Activated CD8-positive, alpha-beta memory T cell treated with anti-CD3 and anti-CD28 coated beads for 36 hours (primary cell): ENCODE measurements around the gene SPTBN1. TPM values are rescaled to one million over a fixed set of nuclear protein-coding genes. Genes with fewer than 3 reads are reported as not detected.

ENCODE experiments used
- CTCF ChIA-PET: fragments of 350-600 bp; sonication (Branson Sonifier 250); formaldehyde crosslinking; loops from one replicate; lab custom pipeline; 2021; ENCODE audit warnings: antibody characterized with exemption; lab: Charles Lee
- POLR2A ChIA-PET: fragments of 350-600 bp; sonication (Branson Sonifier 250); formaldehyde crosslinking; loops from one replicate; lab custom pipeline; 2021; ENCODE audit warnings: antibody characterized with exemption; lab: Charles Lee
- total RNA-seq, 2 experiments: library from RNA; stranded (reverse); gene quantifications; one replicate each; pipeline ENCODE4 v1.2.3, GENCODE V29; 2021

SPTBN1 gene
- 10 to 100 TPM; 42.1 to 42.5 TPM for total RNA-seq

GRCh38 chr2:54455563-54456361 lies at the start of gene SPTBN1:
Gene SPTBN1, plus strand, starts transcription at chr2:54456327. Its CDS starts 70,092 bp downstream, at chr2:54526419.
- ChIA-PET POLR2A (no interaction called here), CTCF (no interaction called here)

GRCh38 chr2:54407693-54408092 lies 48.4 kb upstream of the SPTBN1 start:
- CTCF ChIA-PET = no interaction called here
- POLR2A ChIA-PET = no interaction called here

DNA sequence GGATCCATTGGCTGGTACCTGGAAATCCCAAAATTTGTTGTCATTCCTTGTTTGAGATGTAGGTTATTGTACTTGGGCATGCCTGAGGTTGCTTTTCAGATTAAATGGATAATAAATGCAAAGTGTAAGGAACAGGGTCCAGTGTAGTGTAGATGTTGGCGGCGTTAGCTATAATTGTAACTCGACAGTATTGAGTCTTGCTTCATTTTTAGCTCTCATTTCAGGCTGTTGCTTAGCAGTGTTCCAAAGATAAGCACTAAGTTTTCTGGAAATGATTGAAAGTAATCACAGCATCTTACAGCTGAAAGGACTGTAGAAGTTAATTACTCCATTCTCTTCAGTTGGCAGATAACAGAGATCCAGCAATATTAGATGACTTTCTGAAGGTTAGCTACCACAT lies 47.8 kb upstream of the SPTBN1 start:
- ChIA-PET CTCF (no interaction called here), POLR2A (no interaction called here)

GRCh38 chr2:54409752-54410151 lies 46.4 kb upstream of the SPTBN1 start:
- ChIA-PET POLR2A (no interaction called here), CTCF (no interaction called here)

DNA sequence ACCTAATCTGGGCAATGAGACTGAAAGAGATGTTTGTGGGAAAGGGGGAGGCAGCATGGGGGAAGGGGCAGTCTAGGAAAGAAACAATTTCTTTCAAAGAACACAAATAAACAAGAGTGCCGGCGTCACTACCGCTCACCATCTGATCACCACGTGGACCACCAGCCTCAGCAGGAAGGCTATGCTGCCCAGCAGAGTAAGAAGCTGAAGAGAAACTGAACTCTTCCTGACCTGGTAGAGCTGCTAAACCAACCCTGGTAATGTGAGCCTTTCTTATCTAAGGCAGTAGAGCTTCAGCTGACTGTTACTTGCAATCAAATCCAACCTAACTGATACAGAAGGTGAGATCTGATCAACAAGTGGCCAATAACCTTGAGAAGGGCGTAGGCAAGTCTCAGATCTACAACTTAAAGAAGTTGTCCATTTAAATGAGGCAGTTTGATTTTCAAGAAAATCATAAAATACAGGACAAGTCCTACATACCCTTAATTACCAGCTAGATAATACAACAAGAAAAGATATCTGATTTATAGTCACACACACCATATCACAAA lies 44.2 kb upstream of the SPTBN1 start:
- POLR2A ChIA-PET = no interaction called here

DNA sequence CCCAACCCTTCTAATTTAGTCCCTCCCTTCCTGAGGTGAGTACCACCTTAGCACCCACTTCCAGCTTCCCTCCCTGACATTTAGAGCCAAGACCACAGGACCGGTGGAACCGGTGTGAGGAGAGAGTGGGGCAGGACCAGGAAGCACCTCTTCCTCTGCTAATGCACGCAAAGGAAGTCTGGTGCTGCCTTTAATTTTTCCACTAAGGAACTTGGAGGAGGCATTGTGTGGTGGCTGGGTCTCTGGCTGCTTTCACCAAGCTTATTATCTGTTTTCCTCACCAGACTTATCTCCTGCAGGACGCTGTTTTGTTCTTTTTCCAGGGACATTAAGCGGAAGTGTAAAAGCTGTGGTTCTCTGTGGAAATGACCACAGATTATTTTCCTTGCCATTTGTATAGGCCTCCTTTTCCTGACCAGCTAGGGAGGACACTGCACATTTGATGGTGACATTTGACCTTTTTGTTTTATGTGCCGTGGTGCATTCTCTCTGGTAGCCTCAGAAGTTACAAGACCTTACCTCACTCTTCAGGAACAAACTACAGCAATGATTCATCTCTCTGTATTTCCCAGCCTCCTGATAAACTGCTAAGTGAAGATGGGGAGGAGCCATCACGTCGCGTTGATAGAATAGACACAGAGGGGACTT lies 39.8 kb upstream of the SPTBN1 start:
- ChIA-PET CTCF (no interaction called here), POLR2A (no interaction called here)

More for the DNA sequence above, 44.2 kb upstream of the SPTBN1 start:
- CTCF ChIA-PET = no interaction called here

DNA sequence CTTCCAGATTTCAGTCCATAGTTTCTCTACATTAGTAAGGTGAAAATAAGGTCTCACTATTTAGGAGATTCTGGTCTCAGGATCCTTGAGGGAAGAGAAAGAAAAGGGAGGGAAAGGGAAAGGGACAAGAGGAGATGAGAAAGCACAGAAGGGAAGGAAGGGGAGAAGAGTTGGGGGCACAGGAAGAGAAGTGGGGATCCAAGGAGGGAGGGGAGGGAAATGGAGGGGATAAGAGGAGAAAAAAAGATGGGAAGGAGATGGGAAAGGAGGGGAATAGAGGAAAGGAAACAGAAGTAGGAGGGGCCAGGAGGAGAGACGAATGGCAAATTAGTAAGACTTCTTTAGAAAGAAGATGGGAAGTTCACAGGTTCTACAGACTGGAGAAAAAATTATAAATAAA lies 39.2 kb upstream of the SPTBN1 start:
- POLR2A ChIA-PET = no interaction called here
- CTCF ChIA-PET = no interaction called here

- ChIA-PET CTCF (no interaction called here), POLR2A (no interaction called here)
Observed at GRCh38 chr2:54417577-54417976, 38.5 kb upstream of the SPTBN1 start.

GRCh38 chr2:54419388-54419787 lies 36.7 kb upstream of the SPTBN1 start:
- CTCF ChIA-PET = no interaction called here
- POLR2A ChIA-PET = no interaction called here

DNA sequence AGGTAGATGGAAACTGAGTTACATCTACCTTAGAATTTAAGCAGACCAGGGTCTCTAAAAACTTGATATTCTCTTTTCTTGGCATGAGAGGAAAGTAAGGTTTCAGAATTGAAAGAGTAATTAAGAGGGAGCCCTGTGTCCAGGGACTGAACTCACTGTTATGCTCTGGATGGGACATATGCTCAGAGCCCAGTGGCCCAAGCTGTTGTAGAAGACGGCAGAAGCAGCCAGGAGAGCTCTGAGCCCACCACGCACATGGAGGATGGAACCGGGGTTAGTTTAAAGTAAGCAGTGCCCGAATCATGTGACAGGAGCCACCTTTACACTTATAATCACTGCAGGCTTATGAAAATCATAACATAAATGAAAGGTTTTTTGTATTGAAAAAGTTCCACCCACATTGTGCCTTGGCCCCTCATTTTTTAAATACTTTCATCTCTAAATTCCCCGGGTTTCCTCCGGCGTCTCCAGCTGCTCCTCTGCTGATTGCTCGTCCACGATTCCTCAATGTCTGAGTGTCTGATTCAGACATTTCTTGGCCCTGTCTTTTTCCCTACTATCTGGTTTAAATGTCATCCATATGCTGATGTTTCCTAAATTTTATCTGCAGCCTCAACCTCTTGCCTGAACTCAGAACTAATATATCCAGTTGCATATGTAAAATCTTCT lies 36.1 kb upstream of the SPTBN1 start:
- POLR2A ChIA-PET = no interaction called here
- CTCF ChIA-PET = interaction anchor here (0.6 kb wide), 1 partner anchor 64 kb away, joined by 3 read pairs; no protein-coding TSS in a partner anchor

- ChIA-PET POLR2A (no interaction called here), CTCF (interaction anchor here (0.6 kb wide), 1 partner anchor 64 kb away, joined by 3 read pairs; no protein-coding TSS in a partner anchor)
Observed at GRCh38 chr2:54420524-54421172, 35.5 kb upstream of the SPTBN1 start.

- ChIA-PET CTCF (interaction anchor here (0.6 kb wide), 1 partner anchor 31 kb away, joined by 3 read pairs; no protein-coding TSS in a partner anchor), POLR2A (no interaction called here)
Observed at GRCh38 chr2:54422072-54422581, 34.0 kb upstream of the SPTBN1 start.

DNA sequence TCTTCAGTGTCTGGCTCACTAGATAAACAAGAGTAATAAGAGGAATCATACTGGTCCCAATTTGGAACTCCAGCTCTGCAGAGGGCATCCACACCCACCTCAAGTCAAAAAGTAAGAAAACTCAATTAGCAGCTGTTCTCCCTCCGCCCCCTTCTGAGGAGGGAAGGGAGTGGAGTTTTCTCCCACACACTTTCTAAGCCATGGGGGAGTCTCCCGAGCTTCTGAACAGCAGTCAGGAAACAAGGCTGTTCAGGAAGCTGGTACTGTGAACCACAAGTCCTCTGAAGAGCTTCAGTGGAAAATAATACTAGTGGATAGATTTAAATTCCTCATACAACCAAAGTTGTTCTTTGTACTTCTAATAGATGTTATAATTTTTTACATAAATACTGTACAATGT lies 32.9 kb upstream of the SPTBN1 start:
- CTCF ChIA-PET = no interaction called here
- POLR2A ChIA-PET = no interaction called here

DNA sequence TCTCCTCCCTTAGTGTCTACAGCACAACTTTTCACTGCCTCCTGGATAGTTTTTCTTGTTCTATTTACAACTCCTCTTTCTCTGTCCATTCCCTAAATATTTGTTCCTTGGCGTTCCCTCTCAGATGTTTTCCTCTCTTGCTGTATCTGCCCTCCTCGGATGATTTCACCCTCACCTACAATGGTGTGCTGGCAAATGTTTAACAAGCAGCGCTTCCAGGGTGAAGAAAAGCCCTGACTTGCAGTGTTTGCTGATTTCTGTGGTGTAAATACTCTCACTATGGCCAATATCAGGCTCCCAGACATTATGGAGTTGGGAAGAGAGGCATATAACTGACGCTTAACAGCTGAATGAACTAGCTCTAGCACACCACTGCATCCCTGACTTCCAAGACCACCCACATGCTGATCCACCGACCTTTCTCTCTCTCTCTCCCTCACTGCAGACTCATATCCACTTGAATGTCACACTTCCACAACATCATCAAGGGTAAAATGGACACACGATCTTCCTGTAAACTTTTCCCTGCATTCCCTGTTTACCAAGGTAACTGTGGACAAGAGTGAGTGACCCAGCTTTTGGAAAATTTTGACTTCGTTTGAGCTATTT lies 31.5 kb upstream of the SPTBN1 start:
- ChIA-PET CTCF (no interaction called here), POLR2A (no interaction called here)

DNA sequence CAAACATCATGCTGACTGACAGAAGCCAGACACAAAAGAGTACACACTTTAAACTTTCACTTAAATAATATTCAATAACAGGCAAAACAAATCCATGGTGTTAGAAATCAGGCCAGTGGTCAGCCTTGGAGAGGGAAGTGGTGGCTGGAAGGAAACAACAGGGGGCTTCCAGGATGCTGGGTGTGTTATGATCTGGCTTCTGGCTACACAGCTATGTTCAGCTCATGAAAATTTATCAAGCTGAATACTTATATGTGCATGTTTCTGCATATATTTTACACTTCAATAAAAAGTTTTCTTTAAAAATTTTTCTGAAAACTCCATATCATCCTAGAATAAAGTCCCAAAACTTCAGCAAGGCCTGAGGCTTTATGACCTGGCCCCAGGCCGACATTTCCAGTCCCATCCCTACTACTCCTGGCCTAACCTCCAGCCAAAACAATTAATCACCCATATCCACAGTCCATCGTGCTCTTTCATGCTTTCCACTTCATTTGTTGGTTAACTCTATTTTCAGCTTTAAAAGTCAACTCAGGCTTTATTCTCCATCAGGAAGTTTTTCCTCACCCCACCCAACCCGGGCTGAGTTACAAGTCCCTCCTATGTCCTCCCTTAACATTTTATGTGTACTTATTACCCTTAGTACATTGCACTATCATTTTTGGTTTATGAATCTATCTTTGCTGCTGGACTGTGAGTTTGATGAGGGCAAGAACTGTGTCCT lies 27.9 kb upstream of the SPTBN1 start:
- POLR2A ChIA-PET = no interaction called here
- CTCF ChIA-PET = no interaction called here

DNA sequence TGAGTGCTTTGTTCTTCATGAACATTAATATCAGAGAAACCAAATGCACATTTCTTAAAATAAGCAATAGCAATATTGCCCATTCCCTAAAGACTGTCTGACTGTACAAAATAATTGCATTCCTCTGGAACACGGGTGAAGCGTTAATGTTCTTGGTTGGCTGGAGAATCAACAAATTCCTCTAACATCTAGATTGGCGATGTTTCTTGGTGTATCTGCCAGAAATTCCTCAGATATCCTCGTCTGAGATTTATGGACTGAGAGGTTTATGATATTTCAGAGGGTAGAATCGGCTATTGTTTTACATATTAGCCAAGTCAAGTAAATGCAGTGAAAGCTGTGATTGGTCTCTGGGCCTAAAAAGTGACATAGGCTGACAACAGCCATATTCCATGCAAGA lies 27.1 kb upstream of the SPTBN1 start:
- CTCF ChIA-PET = no interaction called here
- POLR2A ChIA-PET = no interaction called here

- CTCF ChIA-PET = no interaction called here
- POLR2A ChIA-PET = no interaction called here
Observed at GRCh38 chr2:54429811-54430551, 26.1 kb upstream of the SPTBN1 start.

DNA sequence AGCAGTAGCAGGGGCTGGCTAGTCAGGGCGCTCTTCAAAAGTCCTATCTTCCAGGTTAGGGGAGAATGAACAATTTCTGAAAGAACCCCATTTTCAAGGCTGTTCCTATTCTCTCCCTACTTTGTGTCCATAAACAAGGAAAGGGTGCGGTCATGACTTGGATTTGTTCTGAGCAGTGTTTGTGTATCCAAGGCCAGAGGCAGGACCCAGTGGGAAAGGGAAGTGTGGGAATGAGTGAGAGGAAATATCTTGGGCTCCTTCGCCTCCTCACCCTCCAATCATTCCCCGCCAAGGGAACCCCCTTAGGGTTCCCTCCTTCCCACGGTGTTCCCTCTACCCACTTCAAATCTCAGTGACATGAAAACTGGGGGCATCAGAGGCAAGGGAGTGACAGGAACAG lies 25.5 kb upstream of the SPTBN1 start:
- ChIA-PET POLR2A (no interaction called here), CTCF (no interaction called here)
